DND-41 (cell line): ENCODE measurements around the gene ACP4.

Experiments
- ATAC-seq: fragments of 200-7000 bp; cut with Tn5 transposase; 3 replicates; pipeline ENCODE4 v1.9.1; 2021; ENCODE audit warnings: low read depth; ENCODE audit not compliant: insufficient read depth
- DNase-seq: peaks from one replicate; pipeline ENCODE4 v3.0.0-alpha.2; 2020
- H2AFZ ChIP-seq: 2 replicates; pipeline ENCODE4 v1.6.0; 2012; ENCODE audit warnings: low read depth, low read length
- H3K27ac ChIP-seq: 2 replicates; pipeline ENCODE4 v1.5.1; 2012; ENCODE audit warnings: low read length, inconsistent platforms
- H3K27me3 ChIP-seq: fragments of 200-600 bp; sonication (generic); 2 replicates; pipeline ENCODE4 v1.6.0; 2012; ENCODE audit warnings: low read length, mild to moderate bottlenecking, inconsistent platforms; ENCODE audit not compliant: insufficient read depth, poor library complexity
- H3K36me3 ChIP-seq: 2 replicates; pipeline ENCODE4 v1.5.1; 2012; ENCODE audit warnings: low read length, inconsistent platforms; ENCODE audit not compliant: insufficient read depth
- H3K4me1 ChIP-seq: 2 replicates; pipeline ENCODE4 v1.5.1; 2012; ENCODE audit warnings: mild to moderate bottlenecking, low read length; ENCODE audit not compliant: insufficient read depth
- H3K4me2 ChIP-seq: 2 replicates; pipeline ENCODE4 v1.6.0; 2012; ENCODE audit warnings: mild to moderate bottlenecking, moderate library complexity, low read length, inconsistent platforms; ENCODE audit not compliant: insufficient read depth
- H3K4me3 ChIP-seq, 2 experiments: fragments of 200-600 bp in 1 of 2; shearing (Covaris generic) in 1 of 2; 2 replicates each; pipeline ENCODE4 v1.5.1; 2012 to 2016; ENCODE audit warnings: inconsistent platforms in 2 of 2, low read length in 2 of 2, mild to moderate bottlenecking in 2 of 2, low read depth in 1 of 2, moderate library complexity in 1 of 2
- H3K79me2 ChIP-seq: 2 replicates; pipeline ENCODE4 v1.6.0; 2012; ENCODE audit warnings: low read length, inconsistent platforms; ENCODE audit not compliant: insufficient read depth
- H3K9ac ChIP-seq: 2 replicates; pipeline ENCODE4 v1.6.0; 2012; ENCODE audit warnings: low read depth, mild to moderate bottlenecking, inconsistent platforms, low read length, moderate library complexity
- H3K9me3 ChIP-seq: 2 replicates; pipeline ENCODE4 v1.5.1; 2012; ENCODE audit warnings: low read length, moderate library complexity, mild to moderate bottlenecking, inconsistent platforms; ENCODE audit not compliant: insufficient read depth, severe bottlenecking
- H4K20me1 ChIP-seq: 2 replicates; pipeline ENCODE4 v1.6.0; 2012; ENCODE audit warnings: low read length; ENCODE audit not compliant: insufficient read depth
- CTCF ChIP-seq: IDR thresholded peaks from 2 replicates; pipeline ENCODE4 v1.5.1; 2012; ENCODE audit warnings: borderline replicate concordance, low read length, moderate library complexity, mild to moderate bottlenecking; ENCODE audit not compliant: poor library complexity, severe bottlenecking; ENCODE audit errors: extremely low read depth
- EZH2 ChIP-seq: IDR thresholded peaks from 3 replicates; pipeline ENCODE4 v1.6.1; 2012; ENCODE audit warnings: borderline replicate concordance, low read depth, mild to moderate bottlenecking, moderate library complexity, low read length, inconsistent platforms; ENCODE audit not compliant: severe bottlenecking

The ACP4 gene

GRCh38 chr19:50831026-50831396, 40.8 kb downstream of the ACP4 start:
- no peak for ATAC-seq
- Histone ChIP-seq H3K4me3 (no peak overlapping the region), H3K27ac (no peak overlapping the region), H3K9me3 (no peaks in the 10 kb centered on the region), H3K4me2 (no peak overlapping the region), H4K20me1 (no peaks in the 10 kb centered on the region), H3K36me3 (no peaks in the 10 kb centered on the region), H3K9ac (no peak overlapping the region), H3K27me3 (no peaks in the 10 kb centered on the region), H3K4me1 (no peaks in the 10 kb centered on the region), H3K79me2 (no peaks in the 10 kb centered on the region), H2AFZ (no peak overlapping the region)
- no peak for TF ChIP-seq CTCF
- no peak for TF ChIP-seq EZH2
- no peak for DNase-seq

GRCh38 chr19:50832666-50833065, 42.5 kb downstream of the ACP4 start:
- ATAC-seq: no peak

GRCh38 chr19:50833117-50833801, 43.0 kb downstream of the ACP4 start, which contains the start of gene KLK15:
Gene KLK15 (minus strand): TSS chr19:50833574. CDS start chr19:50831492, 2,082 bp downstream.
- no peak within 1 kb of the TSS for H3K27ac ChIP-seq
- no peaks in the 10 kb centered on the region for H3K9me3 ChIP-seq
- H2AFZ ChIP-seq: no peak within 1 kb of the TSS
- TF ChIP-seq EZH2 (no peak), CTCF (no peak)
- H4K20me1 ChIP-seq: no peaks in the 10 kb centered on the region
- DNase-seq: no peak
- H3K4me3 ChIP-seq: no peak within 1 kb of the TSS
- H3K36me3 ChIP-seq: no peaks in the 10 kb centered on the region
- H3K4me2 ChIP-seq: no peak within 1 kb of the TSS
- no peaks in the 10 kb centered on the region for H3K4me1 ChIP-seq
- no peak for ATAC-seq
- no peaks in the 10 kb centered on the region for H3K27me3 ChIP-seq
- no peak within 1 kb of the TSS for H3K9ac ChIP-seq
- H3K79me2 ChIP-seq: no peaks in the 10 kb centered on the region

More at GRCh38 chr19:50832666-50833065, 42.5 kb downstream of the ACP4 start:
- H3K36me3 ChIP-seq: no peaks in the 10 kb centered on the region
- no peak overlapping the region for H3K4me2 ChIP-seq
- H3K79me2 ChIP-seq: no peaks in the 10 kb centered on the region
- H3K9me3 ChIP-seq: no peaks in the 10 kb centered on the region
- no peak for DNase-seq
- no peaks in the 10 kb centered on the region for H4K20me1 ChIP-seq
- no peak overlapping the region for H2AFZ ChIP-seq
- no peaks in the 10 kb centered on the region for H3K4me1 ChIP-seq
- no peaks in the 10 kb centered on the region for H3K27me3 ChIP-seq
- H3K27ac ChIP-seq: no peak overlapping the region
- H3K4me3 ChIP-seq: no peak overlapping the region
- TF ChIP-seq EZH2: no peak
- TF ChIP-seq CTCF: no peak
- no peak overlapping the region for H3K9ac ChIP-seq
